Astrocyte (in vitro differentiated cells and primary cell): Measurements from ENCODE around the gene VRK3. TPM values are rescaled to one million over a fixed set of nuclear protein-coding genes. Genes with fewer than 3 reads are reported as not detected.
A peak's percentile ranks its signal among the peaks of the same experiment; 100 is the strongest.

Source experiments
- DNase-seq: peaks from one replicate; pipeline ENCODE4 v3.0.0-alpha.2; 2010; ENCODE audit warnings: low read depth
- FAIRE-seq: peaks from 2 replicates; lab custom pipeline; 2011; peaks lifted over from hg19 to GRCh38; lab: Jason Lieb, UNC
- H2AFZ ChIP-seq: 2 replicates; pipeline ENCODE4 v1.6.0; 2012; ENCODE audit warnings: low read depth, low read length, inconsistent platforms
- H3K27ac ChIP-seq: 2 replicates; pipeline ENCODE4 v1.5.1; 2011; ENCODE audit warnings: low read depth, low read length, inconsistent platforms
- H3K27me3 ChIP-seq: 2 replicates; pipeline ENCODE4 v1.6.0; 2011; ENCODE audit warnings: low read length, inconsistent platforms; ENCODE audit not compliant: insufficient read depth
- H3K36me3 ChIP-seq: 2 replicates; pipeline ENCODE4 v1.5.1; 2011; ENCODE audit warnings: low read length, inconsistent platforms; ENCODE audit not compliant: insufficient read depth
- H3K4me1 ChIP-seq: 2 replicates; pipeline ENCODE4 v1.5.1; 2011; ENCODE audit warnings: low read length, inconsistent platforms; ENCODE audit not compliant: insufficient read depth
- H3K4me2 ChIP-seq: 2 replicates; pipeline ENCODE4 v1.6.0; 2012; ENCODE audit warnings: low read length, inconsistent platforms
- H3K4me3 ChIP-seq: 2 replicates; pipeline ENCODE4 v1.5.1; 2011; ENCODE audit warnings: low read depth, mild to moderate bottlenecking, low read length, inconsistent platforms; ENCODE audit not compliant: insufficient read depth
- H3K79me2 ChIP-seq: 2 replicates; pipeline ENCODE4 v1.6.0; 2012; ENCODE audit warnings: mild to moderate bottlenecking, low read length, inconsistent platforms; ENCODE audit not compliant: insufficient read depth
- H3K9ac ChIP-seq: 2 replicates; pipeline ENCODE4 v1.6.0; 2012; ENCODE audit warnings: mild to moderate bottlenecking, low read length, inconsistent platforms
- H3K9me3 ChIP-seq: 2 replicates; pipeline ENCODE4 v1.5.1; 2012; ENCODE audit warnings: low read depth, mild to moderate bottlenecking, low read length, inconsistent platforms; ENCODE audit not compliant: insufficient read depth
- H4K20me1 ChIP-seq: 2 replicates; pipeline ENCODE4 v1.6.0; 2012; ENCODE audit warnings: low read length, inconsistent platforms; ENCODE audit not compliant: insufficient read depth
- H3K27ac Mint-ChIP-seq: one replicate; pipeline ENCODE4 v1.8.0; 2021; ENCODE audit warnings: mild to moderate bottlenecking, mixed read lengths; ENCODE audit not compliant: unreplicated experiment
- H3K27me3 Mint-ChIP-seq: one replicate; pipeline ENCODE4 v1.8.0; 2021; ENCODE audit warnings: low read depth, mixed read lengths; ENCODE audit not compliant: unreplicated experiment
- H3K36me3 Mint-ChIP-seq: one replicate; pipeline ENCODE4 v1.8.0; 2021; ENCODE audit warnings: low read depth, mixed read lengths; ENCODE audit not compliant: unreplicated experiment
- H3K4me1 Mint-ChIP-seq: one replicate; pipeline ENCODE4 v1.8.0; 2021; ENCODE audit warnings: low read depth, mixed read lengths; ENCODE audit not compliant: unreplicated experiment
- H3K4me3 Mint-ChIP-seq: one replicate; pipeline ENCODE4 v1.8.0; 2021; ENCODE audit warnings: mild to moderate bottlenecking, moderate library complexity, mixed read lengths; ENCODE audit not compliant: unreplicated experiment
- H3K9me3 Mint-ChIP-seq: one replicate; pipeline ENCODE4 v1.8.0; 2021; ENCODE audit warnings: mild to moderate bottlenecking, mixed read lengths; ENCODE audit not compliant: unreplicated experiment
- EZH2 ChIP-seq: IDR thresholded peaks from 2 replicates; pipeline ENCODE4 v1.6.1; 2012; ENCODE audit warnings: mild to moderate bottlenecking, low read length, inconsistent platforms; ENCODE audit not compliant: insufficient read depth
- total RNA-seq: library from RNA; stranded (reverse); gene quantifications from 2 replicates; pipeline ENCODE4 v1.2.1, GENCODE V29; 2021
- TF ChIP-seq, protein P1 (sequence below): IDR thresholded peaks from 2 replicates; pipeline ENCODE4 v1.5.1; 2011; ENCODE audit warnings: low read depth, mild to moderate bottlenecking, inconsistent platforms, low read length, moderate library complexity; ENCODE audit not compliant: insufficient read depth

VRK3 gene
- total RNA-seq, 1 donor from 2014 or later: 33.0 TPM

DNA sequence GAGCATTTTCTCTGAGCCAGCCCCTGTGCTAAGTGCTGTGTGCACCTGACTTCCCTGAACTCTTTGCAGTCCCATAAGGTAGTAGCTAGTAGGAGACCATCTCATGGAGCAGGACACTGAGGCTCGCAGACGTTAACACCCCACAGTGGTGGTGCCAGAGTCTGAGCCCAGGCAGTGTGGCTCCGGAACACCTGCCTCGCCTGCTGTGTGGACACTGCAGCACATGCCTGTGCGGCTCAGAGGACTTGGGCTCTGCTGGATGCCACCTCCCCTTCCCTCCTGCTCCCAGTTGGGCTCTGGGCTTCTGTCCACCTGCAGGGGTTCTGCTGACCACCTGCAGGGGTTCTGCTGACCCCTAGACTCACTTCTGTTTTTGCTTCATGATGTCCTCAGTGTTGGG, 37.2 kb downstream of the VRK3 start:
- H3K4me1 Mint-ChIP-seq: peaks cover 12% of the 10 kb centered on the region
- no peak for FAIRE-seq

DNA sequence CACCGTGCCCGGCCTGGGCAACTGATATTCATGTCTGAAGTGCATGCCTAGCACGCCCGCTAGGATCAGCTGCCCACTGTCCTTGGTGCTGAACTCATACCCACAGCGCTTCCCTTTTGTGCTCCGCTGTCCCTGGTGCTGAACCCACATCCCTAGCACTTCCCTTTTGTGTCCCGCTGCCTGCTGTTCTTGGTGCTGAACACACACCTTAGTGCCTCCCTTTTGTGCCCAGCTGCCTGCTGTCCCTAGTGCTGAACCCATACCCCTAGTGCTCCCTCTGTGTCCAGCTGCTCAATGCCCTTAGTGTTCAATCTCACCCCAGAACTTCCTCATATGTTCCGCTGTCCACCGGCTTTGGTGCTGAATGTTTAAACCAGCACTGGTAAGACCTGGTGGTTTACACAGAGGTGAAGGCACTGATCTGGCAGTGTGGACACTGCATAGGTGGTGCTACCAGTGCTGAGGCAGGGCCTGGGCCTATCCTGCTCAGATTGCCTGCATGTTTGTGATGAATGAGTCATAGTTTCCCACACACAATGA, 37.9 kb downstream of the VRK3 start:
- H3K9me3 Mint-ChIP-seq: no peaks in the 10 kb centered on the region
- Histone ChIP-seq H3K27ac (no peak overlapping the region), H4K20me1 (peaks cover 51% of the 10 kb centered on the region), H3K79me2 (no peaks in the 10 kb centered on the region), H3K36me3 (peaks cover 9% of the 10 kb centered on the region), H3K4me1 (peaks cover 5% of the 10 kb centered on the region), H3K9ac (no peak overlapping the region), H3K27me3 (no peaks in the 10 kb centered on the region), H3K4me2 (no peak overlapping the region), H2AFZ (no peak overlapping the region), H3K4me3 (no peak overlapping the region), H3K9me3 (no peaks in the 10 kb centered on the region)
- peaks cover 12% of the 10 kb centered on the region for H3K4me1 Mint-ChIP-seq
- TF ChIP-seq EZH2: no peak
- TF ChIP-seq, protein P1, sequence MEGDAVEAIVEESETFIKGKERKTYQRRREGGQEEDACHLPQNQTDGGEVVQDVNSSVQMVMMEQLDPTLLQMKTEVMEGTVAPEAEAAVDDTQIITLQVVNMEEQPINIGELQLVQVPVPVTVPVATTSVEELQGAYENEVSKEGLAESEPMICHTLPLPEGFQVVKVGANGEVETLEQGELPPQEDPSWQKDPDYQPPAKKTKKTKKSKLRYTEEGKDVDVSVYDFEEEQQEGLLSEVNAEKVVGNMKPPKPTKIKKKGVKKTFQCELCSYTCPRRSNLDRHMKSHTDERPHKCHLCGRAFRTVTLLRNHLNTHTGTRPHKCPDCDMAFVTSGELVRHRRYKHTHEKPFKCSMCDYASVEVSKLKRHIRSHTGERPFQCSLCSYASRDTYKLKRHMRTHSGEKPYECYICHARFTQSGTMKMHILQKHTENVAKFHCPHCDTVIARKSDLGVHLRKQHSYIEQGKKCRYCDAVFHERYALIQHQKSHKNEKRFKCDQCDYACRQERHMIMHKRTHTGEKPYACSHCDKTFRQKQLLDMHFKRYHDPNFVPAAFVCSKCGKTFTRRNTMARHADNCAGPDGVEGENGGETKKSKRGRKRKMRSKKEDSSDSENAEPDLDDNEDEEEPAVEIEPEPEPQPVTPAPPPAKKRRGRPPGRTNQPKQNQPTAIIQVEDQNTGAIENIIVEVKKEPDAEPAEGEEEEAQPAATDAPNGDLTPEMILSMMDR: no peak
- peak; percentile 91 for DNase-seq
- no peak for FAIRE-seq
- H3K4me3 Mint-ChIP-seq: no peak overlapping the region
- H3K27ac Mint-ChIP-seq: no peak overlapping the region
- H3K27me3 Mint-ChIP-seq: no peaks in the 10 kb centered on the region
- peaks cover 33% of the 10 kb centered on the region for H3K36me3 Mint-ChIP-seq

More for the DNA sequence above, 37.2 kb downstream of the VRK3 start:
- no peaks in the 10 kb centered on the region for H3K79me2 ChIP-seq
- no peaks in the 10 kb centered on the region for H3K9me3 Mint-ChIP-seq
- H3K4me3 ChIP-seq: no peak overlapping the region
- H3K4me3 Mint-ChIP-seq: peak overlapping the region; percentile 67
- H3K36me3 Mint-ChIP-seq: peaks cover 40% of the 10 kb centered on the region
- peaks cover 14% of the 10 kb centered on the region for H3K36me3 ChIP-seq
- no peak for DNase-seq
- H2AFZ ChIP-seq: no peak overlapping the region
- no peaks in the 10 kb centered on the region for H3K27me3 ChIP-seq
- no peaks in the 10 kb centered on the region for H3K9me3 ChIP-seq
- H3K27ac Mint-ChIP-seq: peak overlapping the region; percentile 28
- TF ChIP-seq EZH2: no peak
- TF ChIP-seq, protein P1: no peak
- peaks cover 5% of the 10 kb centered on the region for H3K4me1 ChIP-seq
- no peak overlapping the region for H3K27ac ChIP-seq
- H4K20me1 ChIP-seq: peaks cover 51% of the 10 kb centered on the region
- H3K4me2 ChIP-seq: no peak overlapping the region
- no peaks in the 10 kb centered on the region for H3K27me3 Mint-ChIP-seq
- no peak overlapping the region for H3K9ac ChIP-seq

GRCh38 chr19:49986354-49986753, 38.8 kb downstream of the VRK3 start:
- H3K36me3 ChIP-seq: peaks cover 5% of the 10 kb centered on the region
- no peak overlapping the region for H3K4me2 ChIP-seq
- Mint-ChIP-seq H3K27me3 (no peaks in the 10 kb centered on the region), H3K36me3 (peaks cover 36% of the 10 kb centered on the region), H3K9me3 (no peaks in the 10 kb centered on the region), H3K27ac (no peak overlapping the region), H3K4me1 (peaks cover 12% of the 10 kb centered on the region), H3K4me3 (no peak overlapping the region)
- no peaks in the 10 kb centered on the region for H3K79me2 ChIP-seq
- TF ChIP-seq EZH2: no peak
- TF ChIP-seq, protein P1: no peak
- no peak overlapping the region for H3K9ac ChIP-seq
- DNase-seq (no peak), FAIRE-seq (no peak)
- H3K4me3 ChIP-seq: no peak overlapping the region
- no peak overlapping the region for H3K27ac ChIP-seq
- H2AFZ ChIP-seq: no peak overlapping the region
- peaks cover 5% of the 10 kb centered on the region for H3K4me1 ChIP-seq
- H3K9me3 ChIP-seq: no peaks in the 10 kb centered on the region
- peaks cover 49% of the 10 kb centered on the region for H4K20me1 ChIP-seq
- no peaks in the 10 kb centered on the region for H3K27me3 ChIP-seq
